ENCODE data around the gene TGM2. TPM values are rescaled to one million over a fixed set of nuclear protein-coding genes. Genes with fewer than 3 reads are reported as not detected.

The TGM2 gene
- total and polyA plus RNA-seq, 9 of the 15 experiments (the other 6 are each of a cell fraction or from before 2014, with no cell fraction given), result 5.5 to 78.5 (median 37.6) TPM

DNA sequence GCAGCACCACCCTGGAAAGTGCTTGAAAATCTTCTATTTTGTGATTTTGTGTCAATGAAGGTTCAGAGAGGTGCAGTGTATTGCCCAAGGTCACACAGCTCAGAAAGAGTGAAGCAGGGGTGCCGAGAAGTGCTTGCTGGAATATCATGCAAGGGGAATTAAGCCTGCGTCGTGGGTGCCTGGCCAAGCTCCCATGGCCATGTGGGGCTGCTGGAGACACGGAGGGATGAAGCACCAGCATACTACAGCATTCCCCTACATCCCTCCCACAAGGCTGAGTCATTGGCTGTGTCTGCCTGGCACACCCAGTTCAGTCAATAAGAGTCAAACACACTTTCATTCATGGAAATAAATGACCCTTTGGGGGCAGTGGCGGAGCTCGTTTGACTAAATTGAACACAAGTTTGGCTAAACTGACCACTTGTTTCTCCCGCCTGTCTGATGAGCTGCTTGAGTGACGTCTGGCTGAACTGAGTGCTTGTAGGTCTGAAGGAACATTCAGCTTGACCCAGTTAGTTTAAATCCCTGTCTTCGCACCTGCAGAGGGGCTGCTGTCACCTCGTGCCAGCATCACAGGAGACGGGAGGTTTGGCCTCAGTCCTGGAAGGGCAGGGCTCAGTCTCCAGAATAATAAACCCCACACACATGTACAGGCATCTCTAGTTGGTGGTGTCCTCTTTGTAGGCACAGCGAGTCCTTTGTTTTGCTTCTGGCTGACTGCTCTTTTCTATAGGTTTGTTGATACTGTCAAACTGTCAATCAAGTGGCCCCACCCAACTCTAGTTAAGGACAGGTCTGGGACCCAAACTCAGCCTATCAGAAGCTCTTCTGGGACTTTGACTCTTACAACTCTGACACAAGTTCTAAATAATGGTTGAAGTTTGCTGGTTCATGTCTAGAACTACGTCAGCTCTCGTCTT is 8.4 kb upstream of the TGM2 start (continued):
- TF ChIP-seq POLR3A (IDR thresholded peaks at IDR 0.05; ENCODE audit: borderline replicate concordance, extremely low read depth, insufficient read depth, insufficient read length) (no peak), ZNF780A (CRISPR knock-in tag; IDR thresholded peaks at IDR 0.05) (no peak), ZC3H4 (CRISPR knock-in tag; IDR thresholded peaks at IDR 0.05; ENCODE audit: borderline replicate concordance) (no peak), PTBP1 (IDR thresholded peaks at IDR 0.05; ENCODE audit: low read depth, low read length) (peak; percentile 62; the same call in 1 of the 2 replicates), DMBX1 (CRISPR knock-in tag; IDR thresholded peaks at IDR 0.05; ENCODE audit: borderline replicate concordance) (no peak), GABPB2 (CRISPR knock-in tag; conservative IDR thresholded peaks at IDR 0.05) (no peak), ZNF507 (tag; conservative IDR thresholded peaks at IDR 0.05) (no peak), ZNF444 (CRISPR knock-in tag; IDR thresholded peaks at IDR 0.05) (no peak), TRIM24 (IDR thresholded peaks at IDR 0.05) (0 out of 4 replicates have a peak, but pooled peaks of 1 of the 2 experiments have one; percentile 23)
- TF ChIP-seq, protein P1, sequence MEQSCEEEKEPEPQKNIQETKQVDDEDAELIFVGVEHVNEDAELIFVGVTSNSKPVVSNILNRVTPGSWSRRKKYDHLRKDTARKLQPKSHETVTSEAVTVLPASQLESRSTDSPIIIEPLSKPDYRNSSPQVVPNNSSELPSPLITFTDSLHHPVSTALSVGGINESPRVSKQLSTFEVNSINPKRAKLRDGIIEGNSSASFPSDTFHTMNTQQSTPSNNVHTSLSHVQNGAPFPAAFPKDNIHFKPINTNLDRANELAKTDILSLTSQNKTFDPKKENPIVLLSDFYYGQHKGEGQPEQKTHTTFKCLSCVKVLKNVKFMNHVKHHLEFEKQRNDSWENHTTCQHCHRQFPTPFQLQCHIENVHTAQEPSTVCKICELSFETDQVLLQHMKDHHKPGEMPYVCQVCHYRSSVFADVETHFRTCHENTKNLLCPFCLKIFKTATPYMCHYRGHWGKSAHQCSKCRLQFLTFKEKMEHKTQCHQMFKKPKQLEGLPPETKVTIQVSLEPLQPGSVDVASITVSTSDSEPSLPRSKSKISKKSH (CRISPR knock-in tag; IDR thresholded peaks at IDR 0.05), result no peak
- TF ChIP-seq, protein P2, sequence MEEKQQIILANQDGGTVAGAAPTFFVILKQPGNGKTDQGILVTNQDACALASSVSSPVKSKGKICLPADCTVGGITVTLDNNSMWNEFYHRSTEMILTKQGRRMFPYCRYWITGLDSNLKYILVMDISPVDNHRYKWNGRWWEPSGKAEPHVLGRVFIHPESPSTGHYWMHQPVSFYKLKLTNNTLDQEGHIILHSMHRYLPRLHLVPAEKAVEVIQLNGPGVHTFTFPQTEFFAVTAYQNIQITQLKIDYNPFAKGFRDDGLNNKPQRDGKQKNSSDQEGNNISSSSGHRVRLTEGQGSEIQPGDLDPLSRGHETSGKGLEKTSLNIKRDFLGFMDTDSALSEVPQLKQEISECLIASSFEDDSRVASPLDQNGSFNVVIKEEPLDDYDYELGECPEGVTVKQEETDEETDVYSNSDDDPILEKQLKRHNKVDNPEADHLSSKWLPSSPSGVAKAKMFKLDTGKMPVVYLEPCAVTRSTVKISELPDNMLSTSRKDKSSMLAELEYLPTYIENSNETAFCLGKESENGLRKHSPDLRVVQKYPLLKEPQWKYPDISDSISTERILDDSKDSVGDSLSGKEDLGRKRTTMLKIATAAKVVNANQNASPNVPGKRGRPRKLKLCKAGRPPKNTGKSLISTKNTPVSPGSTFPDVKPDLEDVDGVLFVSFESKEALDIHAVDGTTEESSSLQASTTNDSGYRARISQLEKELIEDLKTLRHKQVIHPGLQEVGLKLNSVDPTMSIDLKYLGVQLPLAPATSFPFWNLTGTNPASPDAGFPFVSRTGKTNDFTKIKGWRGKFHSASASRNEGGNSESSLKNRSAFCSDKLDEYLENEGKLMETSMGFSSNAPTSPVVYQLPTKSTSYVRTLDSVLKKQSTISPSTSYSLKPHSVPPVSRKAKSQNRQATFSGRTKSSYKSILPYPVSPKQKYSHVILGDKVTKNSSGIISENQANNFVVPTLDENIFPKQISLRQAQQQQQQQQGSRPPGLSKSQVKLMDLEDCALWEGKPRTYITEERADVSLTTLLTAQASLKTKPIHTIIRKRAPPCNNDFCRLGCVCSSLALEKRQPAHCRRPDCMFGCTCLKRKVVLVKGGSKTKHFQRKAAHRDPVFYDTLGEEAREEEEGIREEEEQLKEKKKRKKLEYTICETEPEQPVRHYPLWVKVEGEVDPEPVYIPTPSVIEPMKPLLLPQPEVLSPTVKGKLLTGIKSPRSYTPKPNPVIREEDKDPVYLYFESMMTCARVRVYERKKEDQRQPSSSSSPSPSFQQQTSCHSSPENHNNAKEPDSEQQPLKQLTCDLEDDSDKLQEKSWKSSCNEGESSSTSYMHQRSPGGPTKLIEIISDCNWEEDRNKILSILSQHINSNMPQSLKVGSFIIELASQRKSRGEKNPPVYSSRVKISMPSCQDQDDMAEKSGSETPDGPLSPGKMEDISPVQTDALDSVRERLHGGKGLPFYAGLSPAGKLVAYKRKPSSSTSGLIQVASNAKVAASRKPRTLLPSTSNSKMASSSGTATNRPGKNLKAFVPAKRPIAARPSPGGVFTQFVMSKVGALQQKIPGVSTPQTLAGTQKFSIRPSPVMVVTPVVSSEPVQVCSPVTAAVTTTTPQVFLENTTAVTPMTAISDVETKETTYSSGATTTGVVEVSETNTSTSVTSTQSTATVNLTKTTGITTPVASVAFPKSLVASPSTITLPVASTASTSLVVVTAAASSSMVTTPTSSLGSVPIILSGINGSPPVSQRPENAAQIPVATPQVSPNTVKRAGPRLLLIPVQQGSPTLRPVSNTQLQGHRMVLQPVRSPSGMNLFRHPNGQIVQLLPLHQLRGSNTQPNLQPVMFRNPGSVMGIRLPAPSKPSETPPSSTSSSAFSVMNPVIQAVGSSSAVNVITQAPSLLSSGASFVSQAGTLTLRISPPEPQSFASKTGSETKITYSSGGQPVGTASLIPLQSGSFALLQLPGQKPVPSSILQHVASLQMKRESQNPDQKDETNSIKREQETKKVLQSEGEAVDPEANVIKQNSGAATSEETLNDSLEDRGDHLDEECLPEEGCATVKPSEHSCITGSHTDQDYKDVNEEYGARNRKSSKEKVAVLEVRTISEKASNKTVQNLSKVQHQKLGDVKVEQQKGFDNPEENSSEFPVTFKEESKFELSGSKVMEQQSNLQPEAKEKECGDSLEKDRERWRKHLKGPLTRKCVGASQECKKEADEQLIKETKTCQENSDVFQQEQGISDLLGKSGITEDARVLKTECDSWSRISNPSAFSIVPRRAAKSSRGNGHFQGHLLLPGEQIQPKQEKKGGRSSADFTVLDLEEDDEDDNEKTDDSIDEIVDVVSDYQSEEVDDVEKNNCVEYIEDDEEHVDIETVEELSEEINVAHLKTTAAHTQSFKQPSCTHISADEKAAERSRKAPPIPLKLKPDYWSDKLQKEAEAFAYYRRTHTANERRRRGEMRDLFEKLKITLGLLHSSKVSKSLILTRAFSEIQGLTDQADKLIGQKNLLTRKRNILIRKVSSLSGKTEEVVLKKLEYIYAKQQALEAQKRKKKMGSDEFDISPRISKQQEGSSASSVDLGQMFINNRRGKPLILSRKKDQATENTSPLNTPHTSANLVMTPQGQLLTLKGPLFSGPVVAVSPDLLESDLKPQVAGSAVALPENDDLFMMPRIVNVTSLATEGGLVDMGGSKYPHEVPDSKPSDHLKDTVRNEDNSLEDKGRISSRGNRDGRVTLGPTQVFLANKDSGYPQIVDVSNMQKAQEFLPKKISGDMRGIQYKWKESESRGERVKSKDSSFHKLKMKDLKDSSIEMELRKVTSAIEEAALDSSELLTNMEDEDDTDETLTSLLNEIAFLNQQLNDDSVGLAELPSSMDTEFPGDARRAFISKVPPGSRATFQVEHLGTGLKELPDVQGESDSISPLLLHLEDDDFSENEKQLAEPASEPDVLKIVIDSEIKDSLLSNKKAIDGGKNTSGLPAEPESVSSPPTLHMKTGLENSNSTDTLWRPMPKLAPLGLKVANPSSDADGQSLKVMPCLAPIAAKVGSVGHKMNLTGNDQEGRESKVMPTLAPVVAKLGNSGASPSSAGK (IDR thresholded peaks at IDR 0.05), result peak; percentile 65
- TF ChIP-seq, protein P3, sequence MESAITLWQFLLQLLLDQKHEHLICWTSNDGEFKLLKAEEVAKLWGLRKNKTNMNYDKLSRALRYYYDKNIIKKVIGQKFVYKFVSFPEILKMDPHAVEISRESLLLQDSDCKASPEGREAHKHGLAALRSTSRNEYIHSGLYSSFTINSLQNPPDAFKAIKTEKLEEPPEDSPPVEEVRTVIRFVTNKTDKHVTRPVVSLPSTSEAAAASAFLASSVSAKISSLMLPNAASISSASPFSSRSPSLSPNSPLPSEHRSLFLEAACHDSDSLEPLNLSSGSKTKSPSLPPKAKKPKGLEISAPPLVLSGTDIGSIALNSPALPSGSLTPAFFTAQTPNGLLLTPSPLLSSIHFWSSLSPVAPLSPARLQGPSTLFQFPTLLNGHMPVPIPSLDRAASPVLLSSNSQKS (CRISPR knock-in tag; IDR thresholded peaks at IDR 0.05), result no peak
